H9 (cell line): Measurements from ENCODE around the gene ARHGAP26. TPM values are rescaled to one million over a fixed set of nuclear protein-coding genes. Genes with fewer than 3 reads are reported as not detected.

ENCODE experiments used
- DNase-seq: peaks from one replicate; pipeline ENCODE4 v3.0.0-alpha.2; 2017
- H2AFZ ChIP-seq: one replicate; pipeline ENCODE4 v1.6.1; 2013; ENCODE audit warnings: mild to moderate bottlenecking, low read length, control low read depth, moderate library complexity
- H2AK5ac ChIP-seq: 2 replicates; pipeline ENCODE4 v1.6.1; 2013; ENCODE audit warnings: low read length, control low read depth, mixed read lengths; ENCODE audit not compliant: insufficient read length
- H2BK120ac ChIP-seq: one replicate; pipeline ENCODE4 v1.6.1; 2013; ENCODE audit warnings: low read depth, mild to moderate bottlenecking, low read length, control low read depth, inconsistent platforms; ENCODE audit not compliant: poor library complexity, severe bottlenecking
- H2BK12ac ChIP-seq: 2 replicates; pipeline ENCODE4 v1.6.1; 2013; ENCODE audit warnings: low read length, control low read depth, mixed read lengths, low read depth; ENCODE audit not compliant: insufficient read length
- H2BK15ac ChIP-seq: 2 replicates; pipeline ENCODE4 v1.6.1; 2013; ENCODE audit warnings: low read depth, low read length, control low read depth
- H2BK20ac ChIP-seq: one replicate; pipeline ENCODE4 v1.6.1; 2013; ENCODE audit warnings: low read depth, mild to moderate bottlenecking, low read length, control low read depth, inconsistent platforms; ENCODE audit not compliant: poor library complexity, severe bottlenecking
- H2BK5ac ChIP-seq: 2 replicates; pipeline ENCODE4 v1.6.1; 2013; ENCODE audit warnings: low read length, control low read depth, mixed read lengths; ENCODE audit not compliant: insufficient read length
- H3K14ac ChIP-seq: 2 replicates; pipeline ENCODE4 v1.6.1; 2013; ENCODE audit warnings: low read length, control low read depth; ENCODE audit not compliant: insufficient read depth
- H3K18ac ChIP-seq: 2 replicates; pipeline ENCODE4 v1.6.1; 2013; ENCODE audit warnings: low read depth, mild to moderate bottlenecking, mixed read lengths, low read length, control low read depth; ENCODE audit not compliant: insufficient read length
- H3K23ac ChIP-seq: 2 replicates; pipeline ENCODE4 v1.6.1; 2013; ENCODE audit warnings: low read length, control low read depth, mixed read lengths, low read depth; ENCODE audit not compliant: insufficient read length
- H3K23me2 ChIP-seq: 2 replicates; pipeline ENCODE4 v1.6.1; 2013; ENCODE audit warnings: low read depth, mild to moderate bottlenecking, mixed read lengths, low read length, control low read depth; ENCODE audit not compliant: insufficient read length, poor library complexity, severe bottlenecking
- H3K27ac ChIP-seq: 2 replicates; pipeline ENCODE4 v1.5.1; 2013; ENCODE audit warnings: low read length, control low read depth, mixed read lengths, low read depth; ENCODE audit not compliant: insufficient read length
- H3K27me3 ChIP-seq: 2 replicates; pipeline ENCODE4 v1.6.1; 2013; ENCODE audit warnings: low read length, control low read depth, inconsistent platforms; ENCODE audit not compliant: insufficient read depth
- H3K4ac ChIP-seq: 2 replicates; pipeline ENCODE4 v1.6.1; 2013; ENCODE audit warnings: low read depth, mild to moderate bottlenecking, control low read depth, inconsistent platforms, low read length, moderate library complexity
- H3K4me1 ChIP-seq: 2 replicates; pipeline ENCODE4 v1.6.1; 2013; ENCODE audit warnings: low read length, control low read depth, inconsistent platforms; ENCODE audit not compliant: insufficient read depth
- H3K4me2 ChIP-seq: 2 replicates; pipeline ENCODE4 v1.6.1; 2013; ENCODE audit warnings: low read length, control low read depth, mixed read lengths; ENCODE audit not compliant: insufficient read length, insufficient read depth
- H3K56ac ChIP-seq: 2 replicates; pipeline ENCODE4 v1.6.1; 2013; ENCODE audit warnings: low read depth, mild to moderate bottlenecking, mixed read lengths, low read length, control low read depth; ENCODE audit not compliant: insufficient read length
- H3K79me1 ChIP-seq: 2 replicates; pipeline ENCODE4 v1.6.1; 2013; ENCODE audit warnings: low read depth, mild to moderate bottlenecking, moderate library complexity, low read length, control low read depth, inconsistent platforms; ENCODE audit not compliant: insufficient read depth, poor library complexity, severe bottlenecking
- H3K79me2 ChIP-seq: 2 replicates; pipeline ENCODE4 v1.6.1; 2013; ENCODE audit warnings: low read length, control low read depth, inconsistent platforms; ENCODE audit not compliant: insufficient read depth
- H3K9ac ChIP-seq: 2 replicates; pipeline ENCODE4 v1.6.1; 2013; ENCODE audit warnings: low read length, control low read depth, mixed read lengths; ENCODE audit not compliant: insufficient read length; ENCODE audit errors: extremely low read depth
- H3K9me3 ChIP-seq: one replicate; pipeline ENCODE4 v1.6.1; 2013; ENCODE audit warnings: low read depth, low read length, inconsistent platforms; ENCODE audit not compliant: control insufficient read depth
- H3T11ph ChIP-seq: one replicate; pipeline ENCODE4 v1.6.1; 2013; ENCODE audit warnings: mild to moderate bottlenecking, low read length, control low read depth, inconsistent platforms
- H4K20me1 ChIP-seq: one replicate; pipeline ENCODE4 v1.6.1; 2013; ENCODE audit not compliant: control insufficient read depth, insufficient read length, insufficient read depth
- H4K5ac ChIP-seq: 2 replicates; pipeline ENCODE4 v1.6.1; 2013; ENCODE audit warnings: low read depth, mild to moderate bottlenecking, mixed read lengths, low read length, control low read depth; ENCODE audit not compliant: insufficient read length
- H4K8ac ChIP-seq: replicated peaks from 2 replicates; pipeline ENCODE4 v1.6.1; 2013; ENCODE audit warnings: low read length, control low read depth, mixed read lengths, low read depth; ENCODE audit not compliant: insufficient read length
- H4K91ac ChIP-seq: 2 replicates; pipeline ENCODE4 v1.6.1; 2013; ENCODE audit warnings: low read depth, mild to moderate bottlenecking, moderate library complexity, mixed read lengths, low read length, control low read depth; ENCODE audit not compliant: insufficient read length
- H3K27ac Mint-ChIP-seq, 3 experiments: 2 replicates in 2 of 3; 3 replicates in 1 of 3; pipeline ENCODE4 v1.8.0; 2020 to 2021; ENCODE audit warnings: mixed read lengths in 3 of 3, mild to moderate bottlenecking in 1 of 3, moderate library complexity in 1 of 3
- H3K27me3 Mint-ChIP-seq: 2 replicates; pipeline ENCODE4 v1.8.0; 2021; ENCODE audit warnings: low read depth, mild to moderate bottlenecking, moderate library complexity, mixed read lengths
- H3K36me3 Mint-ChIP-seq, 3 experiments: 2 replicates in 2 of 3; 3 replicates in 1 of 3; pipeline ENCODE4 v1.8.0; 2020 to 2021; ENCODE audit warnings: low read depth in 3 of 3, mixed read lengths in 3 of 3; ENCODE audit not compliant: insufficient read depth in 1 of 3
- H3K4me1 Mint-ChIP-seq, 2 experiments: 2 replicates each; pipeline ENCODE4 v1.8.0; 2020; ENCODE audit warnings: mixed read lengths in 2 of 2
- H3K4me3 Mint-ChIP-seq, 2 experiments: 2 replicates in 1 of 2; 3 replicates in 1 of 2; pipeline ENCODE4 v1.8.0; 2020 to 2021; ENCODE audit warnings: mild to moderate bottlenecking in 2 of 2, mixed read lengths in 2 of 2, moderate library complexity in 1 of 2
- H3K9me3 Mint-ChIP-seq, 2 experiments: 2 replicates in 1 of 2; 3 replicates in 1 of 2; pipeline ENCODE4 v1.8.0; 2020; ENCODE audit warnings: mild to moderate bottlenecking in 2 of 2, mixed read lengths in 2 of 2, moderate library complexity in 1 of 2
- CTCF ChIP-seq: fragments of 200-600 bp; sonication (generic); conservative IDR thresholded peaks from 3 replicates; pipeline ENCODE4 v1.8.0; 2021; ENCODE audit warnings: antibody characterized with exemption, mild to moderate bottlenecking
- WGBS: extraction: QIAGEN DNeasy Blood & Tissue Kit; methylation state at CpG from one replicate; pipeline ENCODE4 v1.1.7; 2013; ENCODE audit warnings: missing lambda C conversion rate, low lambda C conversion rate, mixed read lengths; ENCODE audit not compliant: insufficient read length; ENCODE audit errors: extremely low coverage; 5-methylcytosine and 5-hydroxymethylcytosine counted together
- total RNA-seq: library from RNA; stranded (reverse); gene quantifications from 2 replicates; pipeline ENCODE4 v1.2.1, GENCODE V29; 2021

ARHGAP26 gene
- total RNA-seq, 1 experiment from 2014 or later = 13.8 TPM

- H3K79me1 ChIP-seq = no peaks in the 10 kb centered on the region
- no peak overlapping the region for H3K56ac ChIP-seq
- no peak overlapping the region for H3K4me2 ChIP-seq
- Mint-ChIP-seq H3K4me1 (peaks cover 34 to 43% of the 10 kb centered on the region in 2 experiments), H3K9me3 (no peaks in the 10 kb centered on the region), H3K27ac (peak overlapping the region in 1 of 3 experiments; percentile 40; a peak in 2 of 7 replicates), H3K36me3 (peaks cover 17 to 43% (median 38%) of the 10 kb centered on the region in 3 experiments; a peak in 6 of 7 replicates), H3K4me3 (no peak overlapping the region; a peak in 1 of 5 replicates), H3K27me3 (no peaks in the 10 kb centered on the region)
- H2BK15ac ChIP-seq = no peak overlapping the region
- H2BK5ac ChIP-seq = no peak overlapping the region
- H4K91ac ChIP-seq = no peak overlapping the region
- no peak for DNase-seq
- H3K4me1 ChIP-seq = peaks cover 5% of the 10 kb centered on the region; the same call in 1 of the 2 replicates
- no peak overlapping the region for H4K8ac ChIP-seq
- no peak overlapping the region for H2AK5ac ChIP-seq
- H3K23ac ChIP-seq = no peak overlapping the region
- H3K9me3 ChIP-seq = no peaks in the 10 kb centered on the region
- no CpG with 5 or more reads among the region's 4 CpGs for WGBS
- no peak overlapping the region for H3K27ac ChIP-seq
- no peak overlapping the region for H3K9ac ChIP-seq
- H2AFZ ChIP-seq = no peak overlapping the region
- H3K27me3 ChIP-seq = no peaks in the 10 kb centered on the region
- no peak overlapping the region for H3K18ac ChIP-seq
- no peak overlapping the region for H4K5ac ChIP-seq
- H3K14ac ChIP-seq = no peak overlapping the region
- H2BK20ac ChIP-seq = no peak overlapping the region
- H3T11ph ChIP-seq = no peak overlapping the region
- TF ChIP-seq CTCF = no peak
- H3K79me2 ChIP-seq = no peaks in the 10 kb centered on the region
- no peak overlapping the region for H2BK120ac ChIP-seq
- H4K20me1 ChIP-seq = no peaks in the 10 kb centered on the region
- H3K4ac ChIP-seq = no peak overlapping the region
- no peak overlapping the region for H2BK12ac ChIP-seq
- no peaks in the 10 kb centered on the region for H3K23me2 ChIP-seq
These were observed 134.2 kb downstream of the ARHGAP26 start for GRCh38 chr5:142904416-142904815.
